NCI-H2107 (cell line): Measurements from ENCODE around the gene CMTM4.
A peak's percentile ranks its signal among the peaks of the same experiment; 100 is the strongest.
"Not testable (repeated sequence)": the region's sequence is repeated elsewhere in the genome, so short reads cannot be mapped to it uniquely, and the experiment has no call there.

ENCODE experiments used
- DNase-seq: peaks from one replicate; lab custom pipeline; 2025; lab: John Stamatoyannopoulos, UW

CMTM4 gene

DNA sequence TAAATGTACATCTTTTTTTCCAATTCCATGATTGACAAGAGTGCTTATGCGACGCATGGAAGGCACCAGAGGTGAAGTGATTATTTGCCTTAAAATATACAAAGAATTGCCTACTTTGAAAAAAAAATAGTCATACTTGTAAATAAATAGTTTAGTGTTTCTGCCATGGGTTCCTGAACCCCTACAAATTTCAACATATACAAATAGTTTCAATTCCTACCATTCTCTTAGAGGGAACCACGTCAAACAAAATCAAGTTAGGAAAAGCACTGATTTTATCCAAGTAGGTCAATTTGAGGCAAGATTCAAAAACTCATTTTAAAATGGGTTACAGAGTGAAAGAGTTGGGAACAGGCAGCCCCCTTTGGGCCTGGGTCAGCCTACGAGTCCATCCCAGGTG is 80.4 kb downstream of the CMTM4 start:
- no peak for DNase-seq

DNA sequence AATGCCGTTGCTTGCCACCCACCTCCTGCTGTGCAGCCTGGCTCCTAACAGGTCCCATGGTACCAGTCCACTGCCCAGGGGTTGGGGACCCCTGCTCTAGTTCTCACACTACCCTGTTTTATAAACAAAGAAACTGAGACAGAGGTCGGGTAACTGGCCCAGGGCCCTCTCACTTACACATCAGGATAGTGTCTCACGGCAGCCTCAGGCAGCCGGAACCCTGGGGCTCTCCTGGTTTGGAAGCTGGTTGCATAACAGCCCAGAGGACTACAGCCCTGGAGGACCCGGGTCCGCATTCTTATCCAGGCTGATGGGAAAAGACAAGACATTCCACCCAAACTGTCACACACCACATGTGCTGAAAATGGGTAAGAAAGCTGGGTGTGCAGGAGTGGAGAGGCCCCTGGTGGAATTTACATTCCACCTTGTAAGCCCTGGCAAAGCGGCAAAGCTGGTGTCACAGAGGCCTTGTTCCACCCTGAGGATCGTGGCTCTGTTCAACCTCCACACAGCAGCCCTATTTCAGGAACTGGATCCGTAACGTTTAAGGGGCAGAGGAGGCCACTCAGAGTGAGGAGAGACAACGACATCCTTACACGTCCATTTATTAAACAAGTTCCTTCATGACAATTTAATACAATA is 82.3 kb downstream of the CMTM4 start:
- no peak for DNase-seq

DNA sequence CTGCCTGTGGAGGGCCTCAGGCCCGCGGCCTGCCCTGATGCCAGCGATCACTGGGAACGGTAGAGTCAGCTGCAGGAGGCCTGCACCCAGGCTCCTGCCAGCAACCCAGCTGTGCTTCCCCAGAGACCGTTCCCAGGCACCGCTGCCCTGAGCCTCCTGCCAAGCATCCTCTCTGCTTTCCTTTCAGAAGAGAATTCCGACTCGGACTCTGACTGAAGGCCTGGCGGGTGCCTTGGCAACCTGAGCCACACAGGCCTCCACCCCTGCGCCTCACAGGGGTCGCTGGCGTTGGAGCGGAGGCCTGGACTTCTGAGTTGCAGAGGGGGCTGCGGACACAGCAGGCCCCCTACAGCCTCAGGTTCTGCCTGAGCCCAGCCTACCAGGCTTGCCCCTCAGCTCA is 84.1 kb downstream of the CMTM4 start:
- no peak for DNase-seq

DNA sequence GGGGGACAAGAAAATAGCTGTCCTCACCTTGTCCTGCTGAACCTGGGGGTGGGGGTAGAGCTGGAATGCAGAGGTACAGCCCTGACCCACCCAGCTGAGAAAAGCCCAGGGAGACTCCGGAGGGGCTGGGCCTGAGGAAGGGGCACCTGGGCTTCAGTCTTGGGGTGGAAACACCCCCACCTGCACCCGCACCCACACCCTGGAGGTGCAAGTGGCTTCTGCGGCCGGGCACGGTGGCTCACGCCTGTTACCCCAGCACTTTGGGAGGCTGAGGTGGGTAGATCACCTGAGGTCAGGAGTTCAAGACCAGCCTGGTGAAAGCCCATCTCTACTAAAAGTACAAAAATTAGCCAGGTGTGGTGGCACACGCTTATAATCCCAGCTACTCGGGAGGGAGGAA is 84.6 kb downstream of the CMTM4 start:
- not testable (repeated sequence) for DNase-seq

DNA sequence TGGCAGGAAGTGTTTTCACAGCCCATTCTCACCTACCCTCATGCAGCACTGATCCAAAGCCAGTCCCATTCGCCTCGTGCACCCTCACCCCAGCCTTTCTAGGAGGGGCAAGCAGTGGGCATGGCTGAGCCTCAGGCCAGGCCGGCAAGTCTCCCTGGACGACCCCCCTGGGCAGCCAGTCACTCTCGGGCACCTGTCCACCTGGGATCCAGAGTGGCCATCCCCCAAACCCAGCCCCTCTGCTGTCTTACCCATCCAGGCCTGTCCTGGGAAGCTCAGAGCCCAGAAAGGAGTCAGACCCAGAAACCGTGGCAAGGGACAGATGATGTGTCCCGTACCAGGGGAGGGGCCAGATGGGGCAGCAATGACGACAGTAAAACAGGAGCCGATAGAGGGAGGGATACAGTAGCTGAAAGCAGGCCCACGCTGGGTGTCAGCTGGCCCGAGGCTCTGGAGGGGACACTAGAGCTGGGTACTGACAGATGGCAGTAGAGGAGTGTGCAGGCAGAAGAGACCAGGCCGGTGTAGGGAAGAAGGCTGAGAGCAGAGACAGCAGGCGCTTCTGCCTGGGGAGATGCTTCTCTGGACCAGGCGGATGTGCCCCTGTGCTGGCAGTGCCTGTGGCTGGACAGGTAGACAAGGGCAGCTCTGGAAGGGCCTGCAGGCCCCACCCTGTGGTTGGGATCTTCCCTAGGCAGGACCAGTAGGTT is 86.3 kb downstream of the CMTM4 start:
- no peak for DNase-seq

DNA sequence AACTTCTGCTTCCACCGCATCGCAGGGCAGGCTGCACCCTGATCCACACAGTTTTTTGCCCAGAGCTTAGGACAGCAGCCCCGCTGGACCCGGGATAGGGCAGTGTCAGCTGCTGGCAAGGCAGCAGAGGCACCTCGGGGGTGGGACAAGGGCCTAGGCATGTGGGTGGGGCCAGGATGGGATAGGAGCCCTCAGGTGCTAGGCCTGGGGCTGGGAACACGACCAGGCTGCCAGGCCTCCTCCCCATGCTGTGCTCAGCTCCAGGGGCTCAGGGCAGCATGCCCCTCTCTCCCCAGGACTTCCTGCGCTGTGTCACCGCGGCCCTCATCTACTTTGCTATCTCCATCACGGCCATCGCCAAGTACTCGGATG is 87.4 kb downstream of the CMTM4 start:
- DNase-seq: no peak

DNA sequence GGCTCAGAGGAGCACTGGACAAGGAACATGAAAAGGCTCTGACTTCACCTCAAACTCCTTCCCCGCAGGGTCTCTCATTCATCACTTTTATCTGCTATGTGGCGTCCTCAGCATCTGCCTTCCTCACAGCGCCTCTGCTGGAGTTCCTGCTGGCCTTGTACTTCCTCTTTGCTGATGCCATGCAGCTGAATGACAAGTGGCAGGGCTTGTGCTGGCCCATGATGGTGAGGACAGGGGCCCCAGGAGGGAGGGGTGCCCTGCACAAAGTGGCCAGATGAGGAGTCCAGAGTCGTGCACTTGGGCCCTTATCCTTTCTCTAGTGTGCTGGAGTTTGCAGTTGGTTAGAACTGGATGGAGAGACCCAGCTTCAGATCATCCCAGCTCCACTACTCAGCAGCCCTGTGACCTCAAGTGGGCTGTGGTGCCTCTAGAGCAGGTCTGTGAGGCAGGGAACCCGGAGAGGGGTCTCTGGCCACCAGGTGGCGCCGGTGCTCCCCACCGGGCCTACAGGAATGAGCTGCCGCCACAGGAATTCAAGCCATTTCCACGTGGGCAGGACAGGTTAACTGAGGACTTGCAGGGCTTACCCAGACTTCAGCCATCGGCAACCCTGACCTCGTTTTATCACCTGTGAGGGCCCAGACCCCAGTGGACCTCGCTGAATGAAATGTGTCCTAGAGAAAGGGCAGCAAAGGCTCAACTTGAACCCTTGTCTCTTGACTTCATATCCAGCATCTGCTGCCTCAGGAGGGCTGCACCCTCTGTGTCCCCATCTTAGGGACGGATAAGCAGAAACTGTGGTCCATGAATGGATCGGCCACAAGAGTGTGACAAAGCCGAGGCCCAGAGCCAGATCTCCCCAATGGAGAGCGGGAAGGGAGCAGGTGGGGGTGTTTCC is 88.1 kb downstream of the CMTM4 start:
- DNase-seq: peak; percentile 33

DNA sequence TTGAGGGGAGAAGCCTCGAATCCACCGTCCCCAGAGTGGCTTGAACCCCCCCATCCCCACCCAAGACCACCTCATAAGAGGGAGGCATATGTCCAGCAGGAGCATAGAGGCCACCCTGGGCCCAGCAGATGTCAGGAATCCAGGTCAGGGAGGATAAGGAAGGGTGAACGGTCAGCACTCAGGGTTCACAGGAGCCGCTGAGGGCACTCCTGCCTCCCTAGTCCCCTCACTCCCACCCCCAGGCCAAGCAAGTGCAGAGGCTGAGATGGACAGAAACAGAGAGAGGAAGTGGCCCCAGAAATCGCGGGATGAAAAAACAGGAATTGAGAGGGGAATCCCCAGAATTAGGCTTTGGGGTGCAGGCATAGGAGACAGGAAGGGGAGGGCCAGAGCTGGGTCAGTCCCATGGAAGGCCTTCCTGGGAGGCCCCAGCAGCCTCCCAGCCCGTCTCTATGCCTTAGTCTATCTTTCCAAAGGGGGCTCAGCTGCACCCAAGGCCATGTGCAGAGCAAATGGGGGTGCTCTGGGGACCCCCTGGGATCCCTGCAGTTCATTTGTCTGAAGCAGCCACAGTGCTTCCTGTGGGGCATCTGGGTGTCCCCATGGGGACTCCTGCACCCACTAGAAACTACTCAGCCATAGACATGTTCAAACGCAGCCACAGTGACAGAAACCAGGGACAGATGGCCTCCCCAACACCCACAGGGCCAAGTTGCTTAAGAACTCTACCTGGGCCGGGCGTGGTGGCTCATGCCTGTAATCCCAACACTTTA is 90.4 kb downstream of the CMTM4 start:
- DNase-seq: no peak

DNA sequence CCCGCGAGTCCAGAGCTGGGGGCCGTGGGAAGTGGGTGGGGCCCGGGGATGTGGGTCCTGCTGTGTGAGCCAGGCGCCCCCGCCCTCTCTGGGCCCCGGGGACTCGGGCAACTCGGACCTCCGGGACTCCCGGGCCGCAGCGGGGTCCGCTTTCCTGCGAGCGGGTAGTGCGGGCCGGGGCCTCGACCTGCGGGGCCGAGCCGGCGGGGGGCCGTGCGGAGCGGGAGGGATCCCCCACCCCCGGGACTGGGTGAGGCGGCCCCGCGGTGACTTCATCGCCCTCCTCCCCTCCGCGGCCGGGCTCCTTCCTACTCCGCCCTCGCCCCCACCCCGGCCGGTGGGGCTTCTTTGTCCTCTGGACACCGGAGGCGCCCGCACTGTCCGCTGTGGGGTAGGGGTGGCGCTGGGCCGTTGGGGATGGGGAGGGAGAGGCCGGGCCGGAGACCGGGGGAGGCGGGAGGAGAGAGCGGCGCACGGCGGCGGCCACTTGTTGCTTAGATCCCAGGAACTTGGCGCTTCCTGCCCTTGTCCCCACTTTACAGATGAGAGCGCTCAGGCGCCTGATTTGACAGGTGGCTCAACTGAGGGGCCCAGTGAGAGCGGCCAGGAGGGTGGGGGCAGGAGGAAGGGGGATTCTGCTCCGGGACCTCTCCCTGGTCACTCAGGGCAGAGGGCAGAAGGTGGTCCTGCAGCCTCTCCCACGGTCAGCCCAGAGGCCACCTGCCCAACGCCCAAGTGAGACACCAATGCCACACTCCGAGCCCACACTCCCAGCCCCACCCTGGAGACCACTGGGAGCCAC is 91.2 kb downstream of the CMTM4 start:
- DNase-seq: no peak

DNA sequence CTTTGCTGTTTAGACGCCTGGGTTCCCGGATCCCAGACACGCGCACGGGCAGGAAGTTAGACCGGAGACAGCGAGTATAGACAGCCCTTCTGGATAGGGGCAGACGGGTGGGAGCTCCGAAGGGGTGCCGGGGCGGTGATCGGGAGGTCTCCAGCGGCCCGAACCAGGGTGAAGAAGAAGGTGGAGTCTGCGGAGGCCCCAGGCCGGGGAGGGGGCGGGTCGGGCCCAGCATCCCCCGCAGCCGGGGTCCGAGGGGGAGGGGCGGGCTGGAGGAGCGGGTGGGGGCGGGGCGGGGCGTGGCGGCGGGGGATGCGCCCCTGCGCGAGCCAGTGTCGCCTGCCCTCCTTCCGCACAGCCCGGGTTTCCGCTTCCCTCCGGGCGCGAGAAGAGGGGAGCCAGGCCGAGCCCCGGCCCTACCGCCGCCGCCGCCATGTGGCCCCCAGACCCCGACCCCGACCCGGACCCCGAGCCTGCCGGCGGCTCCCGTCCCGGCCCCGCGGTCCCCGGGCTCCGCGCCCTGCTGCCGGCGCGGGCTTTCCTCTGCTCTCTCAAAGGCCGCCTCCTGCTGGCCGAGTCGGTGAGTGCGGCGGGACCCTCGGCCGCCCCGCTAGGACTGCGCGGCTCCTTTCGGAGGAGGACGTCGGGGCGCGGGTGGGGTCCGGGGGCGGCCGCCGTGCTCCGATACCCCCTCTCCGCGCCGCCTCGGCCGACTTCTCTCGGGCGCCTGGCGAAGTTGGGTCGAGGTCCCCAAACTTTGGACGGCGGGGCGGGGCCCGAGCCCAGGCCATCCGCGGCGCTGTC is 92.0 kb downstream of the CMTM4 start, which contains the start of gene CMTM3:
Gene CMTM3, plus strand, starts transcription at position 329 of the 801 bp plus-strand sequence. Its CDS starts 102 bp downstream, at position 431.
- no peak for DNase-seq

DNA sequence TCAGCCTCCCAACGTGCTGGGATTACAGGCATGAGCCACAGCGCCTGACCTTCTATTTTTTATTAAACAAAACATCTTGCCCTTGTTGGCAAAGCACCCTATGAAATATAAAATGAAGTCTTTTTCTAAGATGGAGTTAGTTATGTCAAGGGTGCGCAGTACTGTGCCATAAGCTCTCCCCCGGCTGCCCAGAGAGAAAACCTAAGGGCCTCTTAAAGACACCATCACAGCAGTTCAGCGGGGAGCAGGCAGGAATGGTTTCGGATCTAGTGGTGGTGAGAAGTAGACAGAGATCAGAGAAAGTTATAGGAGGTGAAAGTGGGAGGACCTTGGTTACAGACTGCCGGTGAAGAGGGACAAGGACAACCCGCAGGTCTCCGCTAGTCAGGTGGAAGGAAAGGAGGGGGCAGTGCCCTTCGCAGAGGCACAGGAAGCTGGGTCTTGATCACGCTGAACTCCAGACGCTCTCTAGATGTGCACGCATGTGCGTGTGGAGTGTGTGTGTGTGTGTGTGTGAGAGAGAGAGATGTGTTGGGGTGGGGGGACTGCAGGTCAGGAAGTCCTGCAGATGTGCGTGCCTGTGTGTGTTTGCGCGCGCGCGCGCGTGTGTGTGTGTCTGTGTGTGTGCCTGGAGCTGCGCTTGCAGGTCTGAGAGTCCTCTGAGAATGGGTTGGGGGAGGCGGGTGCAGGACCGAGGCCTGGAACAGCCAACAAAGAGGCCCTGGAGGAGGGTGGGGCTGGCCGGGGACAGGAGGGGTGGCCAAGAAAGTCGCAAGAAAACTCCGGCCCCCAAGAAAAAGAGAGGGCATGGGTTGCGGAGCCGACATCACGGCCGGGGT is 92.8 kb downstream of the CMTM4 start:
- DNase-seq: no peak

DNA sequence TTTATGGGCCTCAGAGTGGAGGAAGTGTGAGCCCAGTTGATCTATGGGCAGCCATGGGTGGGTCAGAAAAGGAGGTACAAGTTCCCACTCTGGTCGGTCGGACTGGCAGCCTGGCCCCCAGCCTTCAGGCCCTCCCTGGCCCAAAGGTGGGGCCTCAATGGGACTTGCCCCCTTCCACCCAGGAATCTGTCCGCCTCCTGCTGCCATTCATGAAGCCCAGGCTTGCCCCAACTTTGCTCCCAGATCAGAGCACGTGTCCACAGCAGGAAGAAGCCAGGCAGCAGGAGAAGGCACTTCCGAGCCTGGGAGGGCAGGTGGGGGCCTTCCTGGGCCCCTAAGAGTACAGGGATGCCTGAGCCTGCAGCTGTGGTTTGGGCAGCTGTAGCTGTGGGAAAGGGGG is 95.1 kb downstream of the CMTM4 start:
- no peak for DNase-seq

DNA sequence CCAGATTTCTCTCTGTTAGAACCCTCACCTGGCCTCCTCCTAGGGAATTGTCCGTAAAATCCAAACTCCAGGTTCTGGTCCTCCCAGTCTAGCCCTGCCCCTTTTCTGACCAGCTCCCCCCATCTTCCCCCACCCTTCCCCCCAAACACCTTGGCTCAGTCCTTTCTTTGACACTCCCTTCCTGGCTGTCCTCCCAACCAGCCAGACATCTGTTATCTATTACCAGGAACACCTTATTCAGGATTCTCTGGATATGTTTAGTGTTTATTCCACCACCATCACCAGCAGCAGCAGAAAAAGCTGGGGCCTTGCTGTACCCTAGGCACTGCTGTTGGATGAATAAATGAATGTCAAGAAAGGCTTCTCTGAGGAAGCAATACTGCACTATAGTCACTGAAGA is 96.1 kb downstream of the CMTM4 start:
- no peak for DNase-seq

DNA sequence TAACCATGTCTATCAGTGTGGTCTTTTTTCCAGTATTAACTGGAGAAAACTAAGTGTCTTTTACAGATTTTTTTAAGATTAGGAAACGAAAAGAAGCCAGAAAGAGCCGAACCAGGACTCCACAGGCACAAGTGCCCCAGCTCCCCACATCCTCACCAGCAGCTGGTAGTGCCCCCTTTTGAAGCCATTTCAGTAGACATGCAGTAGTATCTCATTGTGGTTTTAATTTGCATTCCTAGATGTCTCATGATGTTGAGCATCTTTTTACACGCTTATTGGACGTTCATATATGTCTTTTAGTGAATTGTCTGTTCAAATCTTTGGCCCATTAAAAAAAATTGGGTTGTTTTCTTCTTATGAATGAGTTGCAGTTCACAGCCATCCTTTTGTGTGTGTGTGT is 96.8 kb downstream of the CMTM4 start:
- DNase-seq: no peak

DNA sequence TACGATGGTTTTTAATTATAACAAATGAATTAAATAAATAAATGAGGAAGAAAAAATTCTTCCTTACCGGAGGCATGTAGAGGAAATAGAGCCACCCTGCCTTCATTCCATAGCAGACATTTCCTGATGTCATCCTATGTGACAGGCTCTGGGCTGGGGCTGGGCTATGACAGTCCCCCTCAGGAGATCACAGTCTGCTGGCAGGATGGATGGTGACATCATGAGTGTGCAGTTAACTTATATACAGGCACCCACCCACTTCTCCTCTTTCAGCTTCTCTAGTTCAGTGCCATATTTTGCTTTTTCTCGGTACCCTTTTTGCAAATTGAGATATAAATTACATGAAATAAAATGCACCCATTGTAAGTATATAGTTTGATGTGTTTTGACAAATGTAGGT is 98.4 kb downstream of the CMTM4 start:
- no peak for DNase-seq

DNA sequence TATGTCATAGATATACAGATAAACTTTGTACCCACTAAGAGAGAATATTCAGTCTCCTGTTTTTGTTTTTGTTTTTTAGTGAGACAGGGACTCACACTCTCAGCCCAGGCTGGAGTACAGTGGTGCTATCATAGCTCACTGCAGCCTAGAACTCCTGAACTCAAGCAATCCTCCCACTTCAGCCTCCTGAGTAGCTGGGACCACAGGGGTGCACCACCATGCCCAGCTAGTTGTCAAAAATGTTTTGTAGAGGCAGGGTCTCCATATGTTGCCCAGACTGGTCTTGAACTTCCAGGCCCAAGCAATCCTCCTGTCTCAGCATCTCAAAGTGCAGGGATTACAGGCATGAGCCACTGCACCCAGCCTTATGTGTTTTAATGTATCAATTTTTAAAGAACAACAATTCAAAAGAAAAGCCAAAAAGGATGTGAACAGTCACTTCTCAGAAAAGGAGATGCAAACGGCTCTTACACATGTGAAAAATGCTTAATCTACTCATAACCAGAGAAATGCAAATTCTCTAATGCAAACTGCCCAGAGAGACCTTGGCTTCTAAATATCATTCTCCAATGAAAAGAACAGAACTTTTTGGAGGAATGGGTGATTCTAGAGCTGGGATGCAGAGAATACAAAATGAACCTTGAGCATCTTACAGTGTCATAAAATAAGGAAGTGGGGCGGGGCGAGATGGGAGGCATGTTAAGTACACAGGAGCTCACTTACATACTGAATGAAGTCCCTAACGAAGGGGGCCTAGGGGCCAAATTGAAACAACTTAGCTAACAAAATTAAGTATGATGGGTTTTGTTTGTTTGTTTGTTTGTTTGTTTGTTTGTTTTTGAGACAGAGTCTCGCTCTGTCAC is 99.3 kb downstream of the CMTM4 start:
- no peak for DNase-seq

DNA sequence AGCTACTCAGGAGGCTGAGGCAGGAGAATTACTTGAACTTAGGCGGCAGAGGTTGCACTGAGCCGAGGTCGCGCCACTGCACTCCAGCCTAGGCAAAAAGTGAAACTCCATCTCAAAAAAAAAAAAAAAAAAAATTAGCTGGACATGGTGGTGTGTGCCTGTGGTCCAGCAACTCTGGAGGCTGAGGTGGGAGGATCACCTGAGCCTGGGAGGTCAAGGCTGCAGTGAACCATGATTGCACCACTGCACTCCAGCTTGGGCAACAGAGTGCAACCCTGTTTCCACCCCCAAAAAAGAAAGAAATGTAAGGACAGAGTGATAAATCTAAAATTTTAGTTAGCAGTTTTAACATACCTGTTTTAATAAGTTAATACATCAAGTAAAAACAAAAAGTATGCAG is 100.0 kb downstream of the CMTM4 start:
- not testable (repeated sequence) for DNase-seq

DNA sequence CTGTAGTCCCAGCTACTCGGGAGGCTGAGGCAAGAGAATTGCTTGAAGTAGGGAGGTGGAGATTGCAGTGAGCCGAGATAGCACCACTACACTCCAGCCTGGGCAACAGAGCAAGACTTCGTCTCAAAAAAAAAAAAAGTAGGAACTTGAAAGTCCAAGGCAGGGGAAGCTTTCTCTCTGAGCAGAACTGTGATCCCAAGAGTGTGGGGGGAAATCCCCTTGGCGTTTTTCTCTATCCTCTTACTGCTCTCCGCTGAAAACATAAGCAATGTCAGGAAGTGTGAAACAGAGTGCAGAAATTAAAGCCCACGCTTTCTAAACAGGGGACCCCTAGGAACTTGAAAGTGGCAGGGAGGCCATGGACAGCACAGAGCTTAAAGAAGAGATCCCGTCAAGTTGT is 101.8 kb downstream of the CMTM4 start:
- DNase-seq: no peak

DNA sequence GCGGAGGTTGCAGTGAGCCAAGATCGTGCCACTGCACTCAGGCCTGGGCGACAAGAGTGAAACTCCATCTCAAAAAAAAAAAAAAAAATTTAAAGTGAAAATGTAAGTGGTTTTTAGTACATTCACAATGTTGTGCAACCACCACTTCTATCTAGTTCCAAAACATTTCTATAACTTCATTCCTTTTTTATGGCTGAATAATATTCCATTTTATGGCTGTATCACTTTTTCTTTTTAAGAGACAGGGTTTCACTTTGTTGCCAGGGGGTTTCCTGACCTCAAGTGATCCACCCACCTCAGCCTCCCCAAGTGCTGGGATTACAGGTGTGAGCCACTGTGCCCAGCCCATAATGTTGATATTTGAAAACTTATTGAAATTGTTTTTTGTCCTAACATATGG is 103.7 kb downstream of the CMTM4 start:
- DNase-seq: no peak
